ENCODE results near the gene KRT10.

GRCh38 chr17:40801157-40801556 lies 21.3 kb downstream of the KRT10 start:
- no peak for TF ChIP-seq CTCF (IDR thresholded peaks at IDR 0.05)
- TF ChIP-seq ZFX (IDR thresholded peaks at IDR 0.05; ENCODE audit: borderline replicate concordance), result no peak

Measured in 22Rv1 (cell line).